OCI-LY3 (cell line): Measurements from ENCODE around the gene MICALL2.

Source experiments
- EZH2phosphoT487 ChIP-seq: fragments of 200-600 bp; shearing (Covaris generic); IDR thresholded peaks from 2 replicates; pipeline ENCODE4 v1.6.1; 2018; ENCODE audit warnings: antibody characterized with exemption, mixed run types, low read depth
- TF ChIP-seq, protein P1 (sequence below): fragments of 200-600, 300-600 bp; sonication (generic); IDR thresholded peaks from 2 replicates; pipeline ENCODE4 v1.5.1; 2014; ENCODE audit warnings: antibody characterized with exemption, low read length, low read depth

DNA sequence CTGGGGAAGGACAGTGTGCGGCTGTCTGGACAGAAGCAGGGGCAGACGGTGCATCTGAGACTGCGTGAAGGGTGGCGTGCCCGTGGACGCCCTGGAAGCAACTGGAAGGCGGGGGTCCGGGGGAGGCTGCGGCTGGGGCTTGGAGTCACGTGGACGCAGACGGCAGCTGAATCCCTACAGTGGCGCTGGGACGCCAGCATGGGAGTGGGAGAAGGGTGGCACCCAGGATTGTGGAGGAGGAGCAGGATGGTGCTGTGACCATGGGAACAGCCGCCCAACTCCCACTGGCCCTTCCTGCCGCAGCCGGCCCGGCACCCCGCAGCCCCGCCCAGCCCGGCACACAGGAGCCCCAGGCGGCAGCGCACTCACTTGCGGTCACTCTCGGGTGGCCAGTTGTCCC lies 35.2 kb upstream of the MICALL2 start:
- TF ChIP-seq, protein P1, sequence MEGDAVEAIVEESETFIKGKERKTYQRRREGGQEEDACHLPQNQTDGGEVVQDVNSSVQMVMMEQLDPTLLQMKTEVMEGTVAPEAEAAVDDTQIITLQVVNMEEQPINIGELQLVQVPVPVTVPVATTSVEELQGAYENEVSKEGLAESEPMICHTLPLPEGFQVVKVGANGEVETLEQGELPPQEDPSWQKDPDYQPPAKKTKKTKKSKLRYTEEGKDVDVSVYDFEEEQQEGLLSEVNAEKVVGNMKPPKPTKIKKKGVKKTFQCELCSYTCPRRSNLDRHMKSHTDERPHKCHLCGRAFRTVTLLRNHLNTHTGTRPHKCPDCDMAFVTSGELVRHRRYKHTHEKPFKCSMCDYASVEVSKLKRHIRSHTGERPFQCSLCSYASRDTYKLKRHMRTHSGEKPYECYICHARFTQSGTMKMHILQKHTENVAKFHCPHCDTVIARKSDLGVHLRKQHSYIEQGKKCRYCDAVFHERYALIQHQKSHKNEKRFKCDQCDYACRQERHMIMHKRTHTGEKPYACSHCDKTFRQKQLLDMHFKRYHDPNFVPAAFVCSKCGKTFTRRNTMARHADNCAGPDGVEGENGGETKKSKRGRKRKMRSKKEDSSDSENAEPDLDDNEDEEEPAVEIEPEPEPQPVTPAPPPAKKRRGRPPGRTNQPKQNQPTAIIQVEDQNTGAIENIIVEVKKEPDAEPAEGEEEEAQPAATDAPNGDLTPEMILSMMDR = no peak
- TF ChIP-seq EZH2phosphoT487 = no peak
